Heart left ventricle (tissue), 16 donors: ENCODE measurements around the gene MYOZ2. TPM values are rescaled to one million over a fixed set of nuclear protein-coding genes. Genes with fewer than 3 reads are reported as not detected.

ENCODE experiments used
- ATAC-seq, 4 donors: fragments of 200-7000 bp; cut with Tn5 transposase; one replicate each; pipeline ENCODE4 v1.9.1; 2020 to 2022; ENCODE audit warnings: moderate library complexity in 4 of 4, mild to moderate bottlenecking in 3 of 4, moderate number of reproducible peaks in 1 of 4
- DNase-seq, 5 donors: peaks; one replicate each; pipeline ENCODE4 v3.0.0-alpha.2; 2020
- H3K27ac ChIP-seq, 12 donors: fragments of 200-600 bp; sonication (generic) in 4 of 12; one replicate each; pipeline versions ENCODE4 v1.5.0 to v1.8.0; 2016 to 2022; ENCODE audit warnings: mild to moderate bottlenecking in 2 of 12
- H3K27me3 ChIP-seq, 9 donors: fragments of 200-600 bp; sonication (generic) in 2 of 9; one replicate each; pipeline versions ENCODE4 v1.5.1 to v1.8.0; 2016 to 2022; ENCODE audit warnings: mild to moderate bottlenecking in 3 of 9
- H3K36me3 ChIP-seq, 9 donors: fragments of 200-600 bp; sonication (generic) in 2 of 9; one replicate each; pipeline versions ENCODE4 v1.5.0 to v1.8.0; 2018 to 2022; ENCODE audit warnings: mild to moderate bottlenecking in 2 of 9
- H3K4me1 ChIP-seq, 12 donors: fragments of 200-600 bp; sonication (generic) in 4 of 12; one replicate each; pipeline versions ENCODE4 v1.5.0 to v1.8.0; 2016 to 2022; ENCODE audit warnings: mild to moderate bottlenecking in 3 of 12
- H3K4me3 ChIP-seq, 12 donors: fragments of 200-600 bp; sonication (generic) in 4 of 12; one replicate each; pipeline versions ENCODE4 v1.5.0 to v1.8.0; 2017 to 2022; ENCODE audit warnings: mild to moderate bottlenecking in 9 of 12, moderate library complexity in 4 of 12
- H3K9me3 ChIP-seq, 12 donors: fragments of 200-600 bp; sonication (generic) in 4 of 12; one replicate each; pipeline versions ENCODE4 v1.5.0 to v1.8.0; 2016 to 2022; ENCODE audit warnings: mild to moderate bottlenecking in 1 of 12
- POLR2A ChIP-seq, 2 donors: fragments of 450-650 bp; IDR thresholded peaks; one replicate each; pipeline ENCODE4 v1.6.1; 2017; ENCODE audit warnings: antibody characterized with exemption in 2 of 2, mild to moderate bottlenecking in 2 of 2, moderate library complexity in 2 of 2
- WGBS, 4 donors: extraction: QIAGEN DNeasy Blood & Tissue Kit in 2 of 4; methylation state at CpG; one replicate each; pipeline versions ENCODE4 v1.1.5 to v1.1.7; 2013 to 2018; 5-methylcytosine and 5-hydroxymethylcytosine counted together
- intact Hi-C, 10 donors: fragments of 100-400 bp; cut with DNase I; formaldehyde crosslinking; loops; one replicate each; pipeline versions ENCODE4 v1.11.1 to v1.14.2; 2022
- polyA plus RNA-seq, 2 donors: library from polyadenylated mRNA; stranded (reverse); fragments of 200-250 nt; gene quantifications; one replicate each; pipeline ENCODE4 v1.2.3, GENCODE V29; 2013
- total RNA-seq, 9 donors: library from RNA; depleted of rRNA in 2 of 9; stranded (reverse); fragments of >200 nt in 2 of 9; fragmentation: NEBNext Ultra II Directional in 3 of 9; extraction: Animal tissue kit (Norgen Biotek cat#: 25700) in 3 of 9; gene quantifications; one replicate each; pipeline versions ENCODE4 v1.1.0 to v1.2.4, GENCODE V29; 2016 to 2023
- TF ChIP-seq, protein P1 (sequence below), 12 donors: fragments of 200-600 bp; sonication (generic) in 4 of 12; IDR thresholded peaks; one replicate each; pipeline versions ENCODE4 v1.5.0 to v1.8.0; 2018 to 2022; ENCODE audit warnings: antibody characterized with exemption in 12 of 12, mild to moderate bottlenecking in 5 of 12
- donor health status: ischemic (EF 13 %, LVEDD 7.1; RV severe dilation, severe dysfunction).
- donor health status: healthy with polysubstance abuse.
- donor health status: DM: no; HTN: yes; CAD: no.
- donor health status: DM: no; HTN: no; CAD: no.
- donor health status: ischemic (EF 25% LVEDD 6.9; RV normal size, moderate dysfunction).
- donor health status: ischemic (EF 25% LVEDD 5.7; RV mildly dilated, moderate dysfunction).
- donor health status: healthy.
- donor health status: DM: yes; HTN: yes; CAD: no.
- donor health status: ischemic (EF 35%, LVEDD 5.7; RV mildly dilated, moderate dysfunction).
- donor health status: nonischemic (EF 11% LVEDD 7.7; RV severe dilation, severe dysfunction).
- donor health status: DM: yes; HTN: yes; CAD: no.
- donor health status: PGD.
- donor health status: ischemic (EF 29% LVEDD 5.4; RV normal size, mild dysfunction).
- donor health status: nonischemic (EF 23%, LVEDD 6.1; RV moderate dilation, normal function).

Gene MYOZ2
- total and polyA plus RNA-seq, 11 donors, result 466 to 1,072 (median 872) TPM

DNA sequence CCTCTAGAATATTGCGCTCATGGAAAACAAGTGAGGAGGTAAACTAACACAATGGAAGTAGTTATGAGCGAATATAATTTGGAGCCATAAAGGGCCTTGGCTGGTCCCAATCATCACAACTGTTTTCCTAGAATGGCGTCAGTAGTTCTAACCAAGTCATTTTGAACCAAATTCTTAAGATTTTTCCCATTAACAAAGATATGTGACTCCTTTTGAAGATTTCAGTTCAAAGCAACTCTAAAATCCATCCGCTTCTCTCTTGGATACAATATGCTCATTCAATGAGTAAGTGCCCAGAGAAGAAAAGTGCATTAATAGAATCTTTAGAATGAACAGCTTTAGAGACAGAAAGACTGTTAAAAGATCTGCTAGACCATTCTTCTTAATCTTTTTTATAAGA, 19.6 kb upstream of the MYOZ2 start:
- no peaks in the 10 kb centered on the region for H3K9me3 ChIP-seq
- TF ChIP-seq POLR2A (IDR thresholded peaks at IDR 0.05), result no peak
- TF ChIP-seq, protein P1, sequence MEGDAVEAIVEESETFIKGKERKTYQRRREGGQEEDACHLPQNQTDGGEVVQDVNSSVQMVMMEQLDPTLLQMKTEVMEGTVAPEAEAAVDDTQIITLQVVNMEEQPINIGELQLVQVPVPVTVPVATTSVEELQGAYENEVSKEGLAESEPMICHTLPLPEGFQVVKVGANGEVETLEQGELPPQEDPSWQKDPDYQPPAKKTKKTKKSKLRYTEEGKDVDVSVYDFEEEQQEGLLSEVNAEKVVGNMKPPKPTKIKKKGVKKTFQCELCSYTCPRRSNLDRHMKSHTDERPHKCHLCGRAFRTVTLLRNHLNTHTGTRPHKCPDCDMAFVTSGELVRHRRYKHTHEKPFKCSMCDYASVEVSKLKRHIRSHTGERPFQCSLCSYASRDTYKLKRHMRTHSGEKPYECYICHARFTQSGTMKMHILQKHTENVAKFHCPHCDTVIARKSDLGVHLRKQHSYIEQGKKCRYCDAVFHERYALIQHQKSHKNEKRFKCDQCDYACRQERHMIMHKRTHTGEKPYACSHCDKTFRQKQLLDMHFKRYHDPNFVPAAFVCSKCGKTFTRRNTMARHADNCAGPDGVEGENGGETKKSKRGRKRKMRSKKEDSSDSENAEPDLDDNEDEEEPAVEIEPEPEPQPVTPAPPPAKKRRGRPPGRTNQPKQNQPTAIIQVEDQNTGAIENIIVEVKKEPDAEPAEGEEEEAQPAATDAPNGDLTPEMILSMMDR (IDR thresholded peaks at IDR 0.05), result no peak
- ATAC-seq, result no peak
- H3K36me3 ChIP-seq, result peaks cover 0 to 7% (median 0%) of the 10 kb centered on the region in 9 donors
- H3K4me3 ChIP-seq, result no peak overlapping the region
- no peaks in the 10 kb centered on the region for H3K27me3 ChIP-seq
- H3K27ac ChIP-seq, result no peak overlapping the region
- no peak for DNase-seq
- WGBS, 4 donors, result 91 to 96% (median 94%) methylated on average over 4 of the region's 4 CpGs
- H3K4me1 ChIP-seq, result peaks cover 0 to 39% (median 17%) of the 10 kb centered on the region in 12 donors
- intact Hi-C loops, result loop anchor here in 1 of 10 donors (10.0 kb wide), 1 partner anchor 99 kb away; the partner anchor contains the start of gene USP53

DNA sequence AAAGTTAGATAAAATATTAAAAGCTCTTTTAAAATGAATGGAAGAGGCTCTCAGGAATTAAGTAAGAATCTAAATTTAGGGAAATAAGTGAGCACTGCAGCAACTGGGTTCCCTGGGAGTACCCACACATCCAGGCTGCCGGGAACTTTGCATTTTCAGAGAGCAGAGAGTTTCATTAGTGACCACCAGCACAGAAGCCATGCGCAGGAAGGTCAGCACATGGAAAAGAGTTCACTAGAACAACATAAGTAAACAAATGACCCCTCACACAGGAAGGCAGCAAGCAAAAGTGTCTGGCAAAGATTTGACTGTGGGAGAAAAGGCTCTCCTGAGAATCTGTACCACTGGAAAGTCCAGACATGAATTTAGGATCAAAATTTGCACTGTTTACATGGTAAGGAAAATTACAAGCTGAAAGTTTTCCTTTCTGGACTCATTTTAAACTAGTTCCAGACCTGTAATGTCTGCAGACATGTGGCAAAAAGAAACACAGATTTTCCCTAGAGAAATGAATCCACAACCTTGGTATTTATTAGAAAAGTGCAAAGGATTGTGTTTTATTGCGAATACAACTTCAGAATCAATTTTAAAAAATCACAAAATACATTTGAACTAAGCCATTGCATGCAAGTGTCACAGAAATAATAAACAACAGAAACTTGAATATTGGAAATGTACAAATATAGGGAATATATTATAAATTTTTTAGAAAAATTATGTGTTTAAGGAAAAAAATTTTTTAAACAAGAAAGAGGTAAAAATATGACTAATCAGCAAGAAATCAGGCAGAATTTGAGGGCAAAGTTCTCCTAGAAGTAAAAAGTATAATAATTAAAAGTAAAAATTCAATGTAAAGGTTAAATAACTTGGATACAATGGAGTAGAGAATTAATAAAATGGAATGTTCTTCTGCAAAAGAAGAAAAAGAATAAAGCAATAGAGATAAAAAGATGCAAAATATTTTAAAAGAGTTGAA, 18.4 kb upstream of the MYOZ2 start:
- DNase-seq (no peak), ATAC-seq (peak in 2 of 4 donors; percentile 19 to 46)
- H3K9me3 ChIP-seq, result no peaks in the 10 kb centered on the region
- 49 to 69% (median 51%) methylated on average over 3 of the region's 3 CpGs for WGBS, 4 donors
- H3K4me1 ChIP-seq, result peaks cover 0 to 38% (median 17%) of the 10 kb centered on the region in 12 donors
- intact Hi-C loops, result loop anchor here in 1 of 10 donors (10.0 kb wide), 1 partner anchor 98 kb away; the partner anchor contains the start of gene USP53
- H3K27me3 ChIP-seq, result no peaks in the 10 kb centered on the region
- peak overlapping the region in 10 of 12 donors; percentile 2 to 46 (median 25) for H3K27ac ChIP-seq
- H3K4me3 ChIP-seq, result no peak overlapping the region
- TF ChIP-seq, protein P1 (IDR thresholded peaks at IDR 0.05), result no peak
- no peak for TF ChIP-seq POLR2A (IDR thresholded peaks at IDR 0.05)
- peaks cover 0 to 18% (median 0%) of the 10 kb centered on the region in 9 donors for H3K36me3 ChIP-seq

DNA sequence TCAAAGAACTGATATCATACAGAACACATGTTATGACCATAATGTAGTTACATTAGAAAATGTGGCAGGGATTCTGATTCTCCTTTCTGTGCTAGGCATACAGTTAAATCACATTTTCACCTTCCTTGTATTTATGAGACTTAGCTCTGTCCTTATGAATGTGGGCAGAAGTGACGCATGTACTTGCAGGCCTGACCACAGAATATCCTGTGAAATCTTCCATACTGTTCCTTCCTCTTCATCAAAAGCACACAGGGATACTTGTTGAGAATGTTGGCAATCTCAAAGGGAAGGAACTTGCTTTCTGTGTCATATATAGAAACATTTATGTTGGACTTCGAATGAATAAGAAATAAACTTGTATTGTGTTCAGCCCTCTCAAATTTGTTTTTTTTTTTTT, 17.2 kb upstream of the MYOZ2 start:
- Histone ChIP-seq H3K9me3 (no peaks in the 10 kb centered on the region), H3K36me3 (peaks cover 0 to 18% (median 0%) of the 10 kb centered on the region in 9 donors), H3K27ac (no peak overlapping the region), H3K4me1 (peaks cover 0 to 29% (median 10%) of the 10 kb centered on the region in 12 donors), H3K4me3 (no peak overlapping the region), H3K27me3 (no peaks in the 10 kb centered on the region)
- intact Hi-C loops, result loop anchor here in 1 of 10 donors (10.0 kb wide), 1 partner anchor 96 kb away; the partner anchor contains the start of gene USP53
- WGBS, 4 donors, result 64 to 75% (median 68%) methylated on average over 2 of the region's 2 CpGs
- TF ChIP-seq POLR2A (IDR thresholded peaks at IDR 0.05), result no peak
- TF ChIP-seq, protein P1 (IDR thresholded peaks at IDR 0.05), result no peak
- DNase-seq (no peak), ATAC-seq (peak; percentile 32 to 73 (median 59))

DNA sequence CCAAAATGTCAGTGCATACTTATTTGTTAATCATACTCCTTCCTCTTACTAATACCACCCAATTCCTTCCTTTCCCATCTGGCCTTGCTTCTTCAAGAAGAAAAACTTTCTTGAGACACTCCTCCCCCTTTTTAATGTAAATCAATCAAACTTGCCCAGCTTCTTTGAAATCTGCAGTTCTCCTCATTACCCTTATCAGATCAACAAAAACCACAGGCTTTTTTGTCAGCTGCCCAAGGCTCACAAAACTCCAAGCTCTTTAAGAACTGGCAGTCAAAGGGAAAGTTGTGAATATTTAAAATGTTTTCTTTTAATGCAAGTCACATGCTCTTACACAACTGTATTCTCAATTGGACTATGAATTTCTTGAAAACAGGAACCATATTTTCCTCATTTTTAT, 11.3 kb upstream of the MYOZ2 start:
- DNase-seq (no peak), ATAC-seq (no peak)
- H3K36me3 ChIP-seq, result peaks cover 0 to 15% (median 0%) of the 10 kb centered on the region in 9 donors
- TF ChIP-seq, protein P1 (IDR thresholded peaks at IDR 0.05), result no peak
- no peak for TF ChIP-seq POLR2A (IDR thresholded peaks at IDR 0.05)
- H3K27ac ChIP-seq, result peak overlapping the region in 7 of 12 donors; percentile 23 to 98 (median 86)
- H3K4me3 ChIP-seq, result no peak overlapping the region
- H3K4me1 ChIP-seq, result peaks cover 0 to 35% (median 11%) of the 10 kb centered on the region in 12 donors
- no peaks in the 10 kb centered on the region for H3K9me3 ChIP-seq
- H3K27me3 ChIP-seq, result no peaks in the 10 kb centered on the region
- intact Hi-C loops, result no loop called here
